Trophoblast cell (in vitro differentiated cells and primary cell): ENCODE data around the gene NSG2.
"Not testable (repeated sequence)": the region's sequence is repeated elsewhere in the genome, so short reads cannot be mapped to it uniquely, and the experiment has no call there.

Experiments used
- DNase-seq, 2 donors: peaks; one replicate each; pipeline ENCODE4 v3.0.0-alpha.2; 2016
- H2AFZ ChIP-seq: 2 replicates; pipeline ENCODE4 v1.6.1; 2013; ENCODE audit warnings: low read length, moderate library complexity, mild to moderate bottlenecking; ENCODE audit not compliant: insufficient read depth, poor library complexity
- H2AK5ac ChIP-seq: 2 replicates; pipeline ENCODE4 v1.6.1; 2013; ENCODE audit warnings: mild to moderate bottlenecking, low read length
- H2BK120ac ChIP-seq: 2 replicates; pipeline ENCODE4 v1.6.1; 2013; ENCODE audit warnings: low read length, mild to moderate bottlenecking, moderate library complexity; ENCODE audit not compliant: insufficient read depth, poor library complexity
- H2BK12ac ChIP-seq: 2 replicates; pipeline ENCODE4 v1.6.1; 2013; ENCODE audit warnings: mild to moderate bottlenecking, low read length, moderate library complexity
- H2BK5ac ChIP-seq: 2 replicates; pipeline ENCODE4 v1.6.1; 2013; ENCODE audit warnings: low read length, low read depth, moderate library complexity, mild to moderate bottlenecking; ENCODE audit not compliant: poor library complexity
- H3K14ac ChIP-seq: 2 replicates; pipeline ENCODE4 v1.6.1; 2013; ENCODE audit warnings: mild to moderate bottlenecking, low read length
- H3K18ac ChIP-seq: 2 replicates; pipeline ENCODE4 v1.6.1; 2013; ENCODE audit warnings: mild to moderate bottlenecking, low read length
- H3K23ac ChIP-seq: 2 replicates; pipeline ENCODE4 v1.6.1; 2013; ENCODE audit warnings: low read length
- H3K27ac ChIP-seq: 2 replicates; pipeline ENCODE4 v1.5.1; 2013; ENCODE audit warnings: low read depth, mild to moderate bottlenecking, inconsistent platforms, low read length, moderate library complexity
- H3K27me3 ChIP-seq: 2 replicates; pipeline ENCODE4 v1.6.1; 2013; ENCODE audit warnings: inconsistent platforms, mild to moderate bottlenecking, low read length, moderate library complexity; ENCODE audit not compliant: insufficient read depth
- H3K36me3 ChIP-seq, 2 experiments: 1 replicate in 1 of 2; 2 replicates in 1 of 2; pipeline ENCODE4 v1.6.1; 2013; ENCODE audit warnings: low read length in 2 of 2, mild to moderate bottlenecking in 2 of 2, moderate library complexity in 1 of 2; ENCODE audit not compliant: insufficient read depth in 2 of 2, control insufficient read depth in 1 of 2
- H3K4ac ChIP-seq: 2 replicates; pipeline ENCODE4 v1.6.1; 2013; ENCODE audit warnings: low read depth, mild to moderate bottlenecking, low read length, moderate library complexity
- H3K4me1 ChIP-seq, 2 experiments: 1 replicate in 1 of 2; 2 replicates in 1 of 2; pipeline ENCODE4 v1.6.1; 2013; ENCODE audit warnings: low read length in 2 of 2, mild to moderate bottlenecking in 2 of 2, moderate library complexity in 1 of 2; ENCODE audit not compliant: insufficient read depth in 2 of 2, control insufficient read depth in 1 of 2
- H3K4me2 ChIP-seq: 2 replicates; pipeline ENCODE4 v1.6.1; 2013; ENCODE audit warnings: inconsistent platforms, mild to moderate bottlenecking, low read length, moderate library complexity
- H3K4me3 ChIP-seq: 2 replicates; pipeline ENCODE4 v1.5.1; 2013; ENCODE audit warnings: mild to moderate bottlenecking, low read depth, low read length, inconsistent platforms
- H3K79me1 ChIP-seq: one replicate; pipeline ENCODE4 v1.6.1; 2013; ENCODE audit warnings: low read length
- H3K79me2 ChIP-seq: 2 replicates; pipeline ENCODE4 v1.6.1; 2013; ENCODE audit warnings: low read length, mild to moderate bottlenecking; ENCODE audit not compliant: control insufficient read depth, insufficient read depth, poor library complexity
- H3K9ac ChIP-seq: 2 replicates; pipeline ENCODE4 v1.6.1; 2013; ENCODE audit warnings: mild to moderate bottlenecking, low read length
- H3K9me3 ChIP-seq: 2 replicates; pipeline ENCODE4 v1.6.1; 2013; ENCODE audit warnings: low read depth, mild to moderate bottlenecking, control low read depth, inconsistent platforms, low read length; ENCODE audit not compliant: insufficient read depth
- H4K12ac ChIP-seq: 2 replicates; pipeline ENCODE4 v1.6.1; 2013; ENCODE audit warnings: low read depth, mild to moderate bottlenecking, low read length, moderate library complexity
- H4K8ac ChIP-seq: 2 replicates; pipeline ENCODE4 v1.6.1; 2013; ENCODE audit warnings: low read depth, mild to moderate bottlenecking, low read length, moderate library complexity
- H4K91ac ChIP-seq: one replicate; pipeline ENCODE4 v1.6.1; 2013; ENCODE audit warnings: low read depth, mild to moderate bottlenecking, low read length, moderate library complexity
- WGBS: extraction: QIAGEN DNeasy Blood & Tissue Kit; methylation state at CpG from one replicate; pipeline ENCODE4 v1.1.7; 2013; ENCODE audit warnings: missing lambda C conversion rate; ENCODE audit not compliant: insufficient read length, insufficient coverage; ENCODE audit errors: extremely low coverage; 5-methylcytosine and 5-hydroxymethylcytosine counted together

Gene NSG2

GRCh38 chr5:174100490-174100889 lies 55.0 kb downstream of the NSG2 start:
- no peak overlapping the region for H3K4ac ChIP-seq
- H3K36me3 ChIP-seq = no peaks in the 10 kb centered on the region
- H3K23ac ChIP-seq = no peak overlapping the region
- H3K79me2 ChIP-seq = no peaks in the 10 kb centered on the region
- no peak overlapping the region for H2AK5ac ChIP-seq
- H3K9ac ChIP-seq = no peak overlapping the region
- H4K12ac ChIP-seq = no peak overlapping the region
- H2AFZ ChIP-seq = no peak overlapping the region
- H3K4me1 ChIP-seq = no peaks in the 10 kb centered on the region
- no CpG with 5 or more reads among the region's 5 CpGs for WGBS
- no peak overlapping the region for H2BK5ac ChIP-seq
- H3K9me3 ChIP-seq = no peaks in the 10 kb centered on the region
- H3K4me3 ChIP-seq = no peak overlapping the region
- H4K91ac ChIP-seq = no peak overlapping the region
- H2BK120ac ChIP-seq = no peak overlapping the region
- H3K18ac ChIP-seq = no peak overlapping the region
- H3K27me3 ChIP-seq = no peaks in the 10 kb centered on the region
- DNase-seq = no peak
- H4K8ac ChIP-seq = no peak overlapping the region
- no peak overlapping the region for H3K14ac ChIP-seq
- no peak overlapping the region for H2BK12ac ChIP-seq
- no peaks in the 10 kb centered on the region for H3K79me1 ChIP-seq
- H3K4me2 ChIP-seq = no peak overlapping the region
- H3K27ac ChIP-seq = no peak overlapping the region

- Histone ChIP-seq H2AFZ (no peak overlapping the region), H2BK12ac (no peak overlapping the region)
- no CpG with 5 or more reads among the region's 6 CpGs for WGBS
Measured at GRCh38 chr5:174101195-174101730, 55.8 kb downstream of the NSG2 start.

GRCh38 chr5:174102574-174102973 lies 57.1 kb downstream of the NSG2 start:
- not testable (repeated sequence) for H2BK12ac ChIP-seq, H3K9me3 ChIP-seq, H3K9ac ChIP-seq, H3K27ac ChIP-seq, H3K4me2 ChIP-seq, H3K36me3 ChIP-seq, H4K91ac ChIP-seq, DNase-seq, H3K4me3 ChIP-seq, H3K27me3 ChIP-seq, H3K18ac ChIP-seq, H3K79me1 ChIP-seq, H3K4ac ChIP-seq, H3K4me1 ChIP-seq, H3K79me2 ChIP-seq, H3K23ac ChIP-seq, H2AK5ac ChIP-seq, H4K8ac ChIP-seq, H2BK5ac ChIP-seq, H4K12ac ChIP-seq, H3K14ac ChIP-seq, H2AFZ ChIP-seq, H2BK120ac ChIP-seq
- WGBS = no CpG with 5 or more reads among the region's 2 CpGs

More at GRCh38 chr5:174101195-174101730, 55.8 kb downstream of the NSG2 start:
- no peaks in the 10 kb centered on the region for H3K4me1 ChIP-seq
- H2BK5ac ChIP-seq = no peak overlapping the region
- H3K79me1 ChIP-seq = no peaks in the 10 kb centered on the region
- no peaks in the 10 kb centered on the region for H3K9me3 ChIP-seq
- DNase-seq = no peak
- H3K14ac ChIP-seq = no peak overlapping the region
- H3K4me2 ChIP-seq = no peak overlapping the region
- H3K23ac ChIP-seq = no peak overlapping the region
- no peak overlapping the region for H2AK5ac ChIP-seq
- H4K8ac ChIP-seq = no peak overlapping the region
- no peaks in the 10 kb centered on the region for H3K27me3 ChIP-seq
- H3K36me3 ChIP-seq = no peaks in the 10 kb centered on the region
- no peak overlapping the region for H4K91ac ChIP-seq
- H3K79me2 ChIP-seq = no peaks in the 10 kb centered on the region
- H3K18ac ChIP-seq = no peak overlapping the region
- no peak overlapping the region for H3K4ac ChIP-seq
- H3K9ac ChIP-seq = no peak overlapping the region
- H4K12ac ChIP-seq = no peak overlapping the region
- H3K4me3 ChIP-seq = no peak overlapping the region
- H2BK120ac ChIP-seq = no peak overlapping the region
- no peak overlapping the region for H3K27ac ChIP-seq

GRCh38 chr5:174106997-174107655 lies 61.6 kb downstream of the NSG2 start:
- Histone ChIP-seq H3K4me1 (no peaks in the 10 kb centered on the region), H2BK12ac (no peak overlapping the region), H3K27ac (no peak overlapping the region), H2AFZ (no peak overlapping the region), H3K4me2 (no peak overlapping the region), H3K14ac (no peak overlapping the region), H2BK120ac (no peak overlapping the region), H3K4me3 (no peak overlapping the region), H3K27me3 (no peaks in the 10 kb centered on the region), H4K8ac (no peak overlapping the region), H3K79me1 (no peaks in the 10 kb centered on the region), H2AK5ac (no peak overlapping the region), H3K9ac (no peak overlapping the region), H2BK5ac (no peak overlapping the region), H3K79me2 (no peaks in the 10 kb centered on the region), H3K18ac (no peak overlapping the region), H3K36me3 (no peaks in the 10 kb centered on the region), H3K23ac (no peak overlapping the region), H3K4ac (no peak overlapping the region), H3K9me3 (no peaks in the 10 kb centered on the region), H4K91ac (no peak overlapping the region), H4K12ac (no peak overlapping the region)
- DNase-seq = no peak
- no CpG with 5 or more reads among the region's 17 CpGs for WGBS
